Measurements from ENCODE around the gene CPEB2. TPM values are rescaled to one million over a fixed set of nuclear protein-coding genes. Genes with fewer than 3 reads are reported as not detected.

Gene CPEB2
- total RNA-seq, 1 experiment from 2014 or later: 2.0 TPM

GRCh38 chr4:15021311-15021710 is 19.0 kb downstream of the CPEB2 start:
- Histone ChIP-seq H3K4me3 (ENCODE audit: insufficient read depth, low read depth, low read length) (no peak overlapping the region), H3K36me3 (replicated peaks; ENCODE audit: control insufficient read depth, insufficient read depth, low read length) (no peaks in the 10 kb centered on the region), H3K27me3 (ENCODE audit: control insufficient read depth, insufficient read depth, low read length) (no peaks in the 10 kb centered on the region)
- DNase-seq: no peak

- Histone ChIP-seq H3K4me3 (ENCODE audit: insufficient read depth, low read depth, low read length) (no peak overlapping the region), H3K27me3 (ENCODE audit: control insufficient read depth, insufficient read depth, low read length) (no peaks in the 10 kb centered on the region), H3K36me3 (replicated peaks; ENCODE audit: control insufficient read depth, insufficient read depth, low read length) (no peaks in the 10 kb centered on the region)
- DNase-seq: no peak
Measured at GRCh38 chr4:15021946-15022345, 19.7 kb downstream of the CPEB2 start.

DNA sequence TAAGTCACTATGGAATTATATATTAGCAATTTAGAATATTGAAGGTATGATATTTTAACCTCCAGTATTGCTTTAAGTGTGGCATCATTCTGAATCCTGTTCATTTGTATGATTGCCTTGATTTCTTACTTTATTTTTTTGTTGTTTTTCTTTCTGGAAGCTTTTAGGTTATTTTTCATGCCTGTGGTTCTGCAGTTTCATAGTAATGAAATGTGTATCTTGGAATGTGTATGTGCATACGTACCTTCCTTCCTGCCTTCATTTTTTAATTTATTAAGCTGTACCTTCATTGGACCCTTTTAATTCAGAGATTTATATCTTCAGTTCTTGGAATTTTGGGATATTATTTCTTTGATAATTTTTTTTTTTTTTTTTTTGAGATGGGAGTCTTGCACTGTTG is 22.1 kb downstream of the CPEB2 start:
- Histone ChIP-seq H3K27me3 (ENCODE audit: control insufficient read depth, insufficient read depth, low read length) (no peaks in the 10 kb centered on the region), H3K36me3 (replicated peaks; ENCODE audit: control insufficient read depth, insufficient read depth, low read length) (no peaks in the 10 kb centered on the region), H3K4me3 (ENCODE audit: insufficient read depth, low read depth, low read length) (no peak overlapping the region)
- DNase-seq: no peak

- no peak overlapping the region for H3K4me3 ChIP-seq (ENCODE audit: insufficient read depth, low read depth, low read length)
- H3K27me3 ChIP-seq (ENCODE audit: control insufficient read depth, insufficient read depth, low read length): no peaks in the 10 kb centered on the region
- DNase-seq: no peak
- no peaks in the 10 kb centered on the region for H3K36me3 ChIP-seq (replicated peaks; ENCODE audit: control insufficient read depth, insufficient read depth, low read length)
Measured at GRCh38 chr4:15025693-15026092, 23.4 kb downstream of the CPEB2 start.

DNA sequence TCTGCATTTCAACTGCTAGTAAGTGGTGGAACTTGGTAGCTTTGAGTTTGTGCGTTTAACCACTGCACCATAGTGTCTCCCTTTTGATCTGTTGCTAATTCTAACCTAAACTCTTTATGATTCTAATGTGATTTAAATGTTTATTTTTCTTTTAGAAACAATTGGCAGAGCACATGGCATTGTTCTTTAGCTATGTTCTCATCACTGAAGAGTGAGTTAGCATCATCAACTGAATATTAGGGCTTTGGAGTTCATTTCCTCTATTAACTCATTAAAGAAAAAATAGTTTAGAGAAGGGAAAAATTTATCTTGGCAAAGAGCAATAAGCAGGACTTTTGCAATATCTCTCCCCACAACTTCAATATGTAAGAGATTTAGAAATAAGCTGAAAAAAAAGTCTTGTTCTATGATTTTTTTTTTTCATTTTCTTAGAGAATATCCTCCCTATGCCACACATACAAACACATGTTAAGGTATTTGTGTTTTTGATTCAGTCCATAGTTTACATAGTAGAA is 25.7 kb downstream of the CPEB2 start:
- no peak for DNase-seq
- H3K4me3 ChIP-seq (ENCODE audit: insufficient read depth, low read depth, low read length): no peak overlapping the region
- no peaks in the 10 kb centered on the region for H3K36me3 ChIP-seq (replicated peaks; ENCODE audit: control insufficient read depth, insufficient read depth, low read length)
- H3K27me3 ChIP-seq (ENCODE audit: control insufficient read depth, insufficient read depth, low read length): no peaks in the 10 kb centered on the region

DNA sequence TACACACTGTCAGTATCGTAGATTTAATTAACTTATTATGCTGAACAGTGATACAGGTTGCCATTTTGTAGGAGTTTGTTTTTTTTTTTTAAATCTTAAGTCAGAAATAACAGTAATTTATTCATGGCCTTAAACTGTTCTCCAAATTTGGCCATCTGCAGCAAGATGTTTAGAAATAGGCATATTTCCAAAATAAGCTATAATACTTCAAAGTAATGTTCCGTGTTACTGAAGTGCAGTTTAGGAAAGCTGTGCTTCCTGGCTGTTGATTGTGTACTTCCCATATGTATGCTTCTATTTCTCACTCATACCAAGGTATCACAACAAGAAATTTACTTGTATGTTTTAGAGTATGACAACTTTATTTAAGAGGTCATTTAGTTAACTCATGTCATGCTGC is 28.9 kb downstream of the CPEB2 start:
- Histone ChIP-seq H3K4me3 (ENCODE audit: insufficient read depth, low read depth, low read length) (no peak overlapping the region), H3K36me3 (replicated peaks; ENCODE audit: control insufficient read depth, insufficient read depth, low read length) (no peaks in the 10 kb centered on the region), H3K27me3 (ENCODE audit: control insufficient read depth, insufficient read depth, low read length) (no peaks in the 10 kb centered on the region)
- DNase-seq: no peak

- DNase-seq: no peak
- Histone ChIP-seq H3K36me3 (replicated peaks; ENCODE audit: control insufficient read depth, insufficient read depth, low read length) (no peaks in the 10 kb centered on the region), H3K27me3 (ENCODE audit: control insufficient read depth, insufficient read depth, low read length) (no peaks in the 10 kb centered on the region), H3K4me3 (ENCODE audit: insufficient read depth, low read depth, low read length) (no peak overlapping the region)
Measured at GRCh38 chr4:15031993-15032675, 29.9 kb downstream of the CPEB2 start.

DNA sequence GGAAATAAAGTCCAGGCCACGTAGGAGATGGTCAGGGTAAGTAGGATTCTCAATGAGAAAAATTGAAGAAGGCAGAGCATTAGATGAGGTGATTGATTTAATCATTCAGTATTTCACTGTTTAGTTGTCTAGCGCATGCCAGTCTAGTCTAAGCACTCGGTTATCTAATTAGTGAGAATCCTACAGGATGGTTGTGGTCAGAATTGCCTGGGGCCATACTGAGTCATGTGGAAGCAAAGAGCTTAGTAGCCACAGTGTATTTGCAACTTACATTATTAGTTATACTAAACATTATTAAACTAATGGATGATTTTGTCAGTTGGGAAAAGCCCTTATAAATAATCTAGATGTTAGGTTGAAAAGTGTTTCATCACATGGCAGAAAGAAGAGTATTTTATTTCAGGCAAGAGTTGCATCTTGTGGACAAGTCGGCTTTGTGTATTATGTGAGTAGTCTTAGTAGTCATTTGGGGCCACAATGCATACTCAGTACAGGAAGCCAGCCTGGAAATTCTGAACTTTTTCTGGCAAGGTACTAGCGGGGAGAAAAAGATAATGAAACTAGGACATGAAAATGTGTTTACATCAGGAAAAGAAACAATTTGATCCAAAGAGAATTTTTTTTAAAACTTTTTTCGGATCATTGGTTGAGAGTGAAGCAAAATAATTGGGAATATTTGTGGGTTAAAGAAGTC is 31.9 kb downstream of the CPEB2 start:
- no peaks in the 10 kb centered on the region for H3K36me3 ChIP-seq (replicated peaks; ENCODE audit: control insufficient read depth, insufficient read depth, low read length)

DNA sequence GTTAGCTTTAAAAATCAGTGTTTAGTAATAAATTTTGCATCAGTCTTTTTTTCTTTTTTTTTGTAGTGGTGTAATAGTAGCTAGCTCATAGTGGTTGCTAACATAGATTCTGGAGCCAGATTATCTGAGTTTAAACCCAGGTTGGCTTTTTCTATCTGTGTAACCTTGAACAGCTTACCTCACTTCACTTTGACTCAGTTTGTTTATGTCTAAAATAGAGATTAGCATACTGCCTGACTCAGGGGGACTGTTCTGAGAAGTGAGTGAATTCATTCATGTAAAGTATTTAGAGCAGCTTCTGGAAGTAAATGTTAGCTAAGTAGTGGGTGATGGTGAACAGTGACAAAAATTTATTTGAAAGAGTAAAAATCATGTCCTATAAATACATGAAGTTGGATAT is 32.9 kb downstream of the CPEB2 start:
- Histone ChIP-seq H3K27me3 (ENCODE audit: control insufficient read depth, insufficient read depth, low read length) (no peaks in the 10 kb centered on the region), H3K4me3 (ENCODE audit: insufficient read depth, low read depth, low read length) (no peak overlapping the region)
- no peak for DNase-seq

More for the DNA sequence above, 31.9 kb downstream of the CPEB2 start:
- no peak overlapping the region for H3K4me3 ChIP-seq (ENCODE audit: insufficient read depth, low read depth, low read length)
- DNase-seq: no peak
- H3K27me3 ChIP-seq (ENCODE audit: control insufficient read depth, insufficient read depth, low read length): no peaks in the 10 kb centered on the region

DNA sequence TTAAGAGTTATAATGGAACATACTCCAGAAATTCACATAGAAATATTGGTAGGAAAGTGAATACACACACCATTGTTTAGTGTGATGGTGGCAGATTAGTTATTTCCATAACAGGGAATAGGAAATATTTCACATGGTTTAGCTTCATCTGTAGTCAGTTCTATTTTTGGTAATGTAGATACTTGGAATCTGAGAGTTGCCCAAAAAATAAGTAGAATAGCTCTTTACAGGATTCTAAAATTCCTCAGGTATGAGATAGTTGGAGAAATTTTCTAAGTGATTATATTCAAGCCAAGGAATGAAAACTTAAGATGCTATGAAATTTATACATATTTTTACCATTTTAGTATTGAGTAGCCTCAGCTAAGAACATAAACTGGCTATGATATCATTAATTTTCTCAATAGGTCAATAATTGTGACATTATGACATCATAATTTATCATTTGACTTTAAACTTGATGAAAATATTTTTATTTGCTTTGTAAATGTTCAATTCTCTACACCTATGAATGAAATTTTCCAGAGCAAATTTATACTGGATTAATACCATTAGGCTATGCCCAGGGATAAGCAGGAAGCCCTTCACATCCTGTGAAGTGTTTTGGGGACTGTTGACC is 35.8 kb downstream of the CPEB2 start:
- Histone ChIP-seq H3K27me3 (ENCODE audit: control insufficient read depth, insufficient read depth, low read length) (no peaks in the 10 kb centered on the region), H3K36me3 (replicated peaks; ENCODE audit: control insufficient read depth, insufficient read depth, low read length) (no peaks in the 10 kb centered on the region), H3K4me3 (ENCODE audit: insufficient read depth, low read depth, low read length) (no peak overlapping the region)
- no peak for DNase-seq

More for the DNA sequence above, 32.9 kb downstream of the CPEB2 start:
- H3K36me3 ChIP-seq (replicated peaks; ENCODE audit: control insufficient read depth, insufficient read depth, low read length): no peaks in the 10 kb centered on the region

GRCh38 chr4:15040916-15041463 is 38.7 kb downstream of the CPEB2 start:
- H3K27me3 ChIP-seq (ENCODE audit: control insufficient read depth, insufficient read depth, low read length): no peaks in the 10 kb centered on the region
- H3K4me3 ChIP-seq (ENCODE audit: insufficient read depth, low read depth, low read length): no peak overlapping the region
- no peak for DNase-seq
- no peaks in the 10 kb centered on the region for H3K36me3 ChIP-seq (replicated peaks; ENCODE audit: control insufficient read depth, insufficient read depth, low read length)

- no peaks in the 10 kb centered on the region for H3K27me3 ChIP-seq (ENCODE audit: control insufficient read depth, insufficient read depth, low read length)
- H3K4me3 ChIP-seq (ENCODE audit: insufficient read depth, low read depth, low read length): no peak overlapping the region
- H3K36me3 ChIP-seq (replicated peaks; ENCODE audit: control insufficient read depth, insufficient read depth, low read length): no peaks in the 10 kb centered on the region
- DNase-seq: no peak
Measured at GRCh38 chr4:15042529-15043167, 40.4 kb downstream of the CPEB2 start.

- peak; percentile 10 for DNase-seq
- no peaks in the 10 kb centered on the region for H3K36me3 ChIP-seq (replicated peaks; ENCODE audit: control insufficient read depth, insufficient read depth, low read length)
Measured at GRCh38 chr4:15043226-15043625, 40.9 kb downstream of the CPEB2 start.

GRCh38 chr4:15043922-15044321 is 41.6 kb downstream of the CPEB2 start:
- no peak for DNase-seq
- H3K4me3 ChIP-seq (ENCODE audit: insufficient read depth, low read depth, low read length): no peak overlapping the region
- no peaks in the 10 kb centered on the region for H3K36me3 ChIP-seq (replicated peaks; ENCODE audit: control insufficient read depth, insufficient read depth, low read length)
- no peaks in the 10 kb centered on the region for H3K27me3 ChIP-seq (ENCODE audit: control insufficient read depth, insufficient read depth, low read length)

More at GRCh38 chr4:15043226-15043625, 40.9 kb downstream of the CPEB2 start:
- Histone ChIP-seq H3K4me3 (ENCODE audit: insufficient read depth, low read depth, low read length) (no peak overlapping the region), H3K27me3 (ENCODE audit: control insufficient read depth, insufficient read depth, low read length) (no peaks in the 10 kb centered on the region)
